HCT116 (cell line): Measurements from ENCODE around the gene TRIOBP. TPM values are rescaled to one million over a fixed set of nuclear protein-coding genes. Genes with fewer than 3 reads are reported as not detected.
A peak's percentile ranks its signal among the peaks of the same experiment; 100 is the strongest.

ENCODE experiments used
- ATAC-seq: fragments of 200-7000 bp; cut with Tn5 transposase; 2 replicates; pipeline ENCODE4 v1.9.1; 2020; ENCODE audit warnings: mild to moderate bottlenecking, moderate library complexity
- BruUV-seq: library from RNA; stranded (reverse); fragments of 400-500 nt; replicated peaks from 2 replicates; lab custom pipeline; 2021; lab: Mats Ljungman, UMichigan
- CTCF ChIA-PET: fragments of 300-600 bp; sonication (Branson Sonifier 250); formaldehyde crosslinking; loops from one replicate; lab custom pipeline; 2021; ENCODE audit warnings: antibody characterized with exemption; lab: Charles Lee
- POLR2A ChIA-PET: fragments of 300-600, 350-600 bp; sonication (Branson Sonifier 250); formaldehyde crosslinking; loops from one replicate; lab custom pipeline; 2021; ENCODE audit warnings: antibody characterized with exemption; lab: Charles Lee
- RAD21 ChIA-PET, 2 experiments: fragments of 300-600 bp; sonication (Branson Sonifier 250); formaldehyde crosslinking; loops; one replicate each; lab custom pipeline; 2023; ENCODE audit warnings: low total read pairs in 2 of 2; ENCODE audit not compliant: uncharacterized antibody in 2 of 2, unreplicated experiment in 2 of 2, low non-redundant PET in 1 of 2; lab: Charles Lee
- DNase-seq: peaks from one replicate; pipeline ENCODE4 v3.0.0-alpha.2; 2010; ENCODE audit warnings: low read depth, low spot score
- H2AFZ ChIP-seq: fragments of 200-600 bp; shearing (Covaris generic), sonication (generic); 2 replicates; pipeline ENCODE4 v1.6.1; 2017; ENCODE audit warnings: low read depth, mixed run types, mixed read lengths, antibody characterized with exemption, low read length; ENCODE audit not compliant: poor library complexity, severe bottlenecking
- H3K27ac ChIP-seq: 2 replicates; pipeline ENCODE4 v1.5.1; 2012; ENCODE audit warnings: low read depth, low read length
- H3K27me3 ChIP-seq: fragments of 200-600 bp; sonication (generic); 2 replicates; pipeline ENCODE4 v1.6.1; 2016; ENCODE audit warnings: mixed run types, low read length, mixed read lengths; ENCODE audit not compliant: insufficient read depth
- H3K36me3 ChIP-seq, 2 experiments: fragments of 200-500 bp in 1 of 2; fragments of 200-600 bp in 1 of 2; sonication (Bioruptor generic) in 1 of 2; sonication (generic) in 1 of 2; 2 replicates each; pipeline versions ENCODE4 v1.5.1 to v1.6.1; 2014 to 2016; ENCODE audit warnings: low read length in 2 of 2, inconsistent platforms in 1 of 2, mixed read lengths in 1 of 2, mixed run types in 1 of 2; ENCODE audit not compliant: insufficient read depth in 2 of 2, control insufficient read depth in 1 of 2
- H3K4me1 ChIP-seq, 2 experiments: fragments of 200-600 bp in 1 of 2; sonication (generic) in 1 of 2; 2 replicates each; pipeline versions ENCODE4 v1.5.1 to v1.6.1; 2012 to 2017; ENCODE audit warnings: low read length in 2 of 2, inconsistent platforms in 1 of 2, mild to moderate bottlenecking in 1 of 2, mixed read lengths in 1 of 2, mixed run types in 1 of 2, moderate library complexity in 1 of 2; ENCODE audit not compliant: insufficient read depth in 2 of 2, control insufficient read depth in 1 of 2
- H3K4me2 ChIP-seq: fragments of 200-600 bp; sonication (generic); 2 replicates; pipeline ENCODE4 v1.6.1; 2017; ENCODE audit warnings: mixed run types, low read length, mixed read lengths
- H3K4me3 ChIP-seq, 2 experiments: fragments of 200-600 bp in 1 of 2; sonication (generic) in 1 of 2; replicated peaks in 1 of 2; 2 replicates each; pipeline ENCODE4 v1.5.1; 2011 to 2016; ENCODE audit warnings: low read length in 2 of 2, control low read depth in 1 of 2, low read depth in 1 of 2, mild to moderate bottlenecking in 1 of 2, mixed read lengths in 1 of 2, mixed run types in 1 of 2
- H3K79me2 ChIP-seq: fragments of 200-600 bp; sonication (generic); 2 replicates; pipeline ENCODE4 v1.6.1; 2017; ENCODE audit warnings: mild to moderate bottlenecking, mixed run types, low read length, moderate library complexity, mixed read lengths; ENCODE audit not compliant: insufficient read depth
- H3K9ac ChIP-seq: fragments of 200-600 bp; sonication (generic); 2 replicates; pipeline ENCODE4 v1.6.1; 2016; ENCODE audit warnings: low read length, mixed read lengths
- H3K9me2 ChIP-seq: fragments of 200-600 bp; sonication (generic), shearing (Covaris generic); 2 replicates; pipeline ENCODE4 v1.6.1; 2017; ENCODE audit warnings: mixed run types, mild to moderate bottlenecking, moderate library complexity; ENCODE audit not compliant: insufficient read depth
- H3K9me3 ChIP-seq, 2 experiments: fragments of 200-500 bp in 1 of 2; fragments of 200-600 bp in 1 of 2; sonication (Bioruptor generic) in 1 of 2; sonication (generic) in 1 of 2; 2 replicates each; pipeline ENCODE4 v1.6.1; 2014 to 2017; ENCODE audit warnings: low read length in 2 of 2, mixed read lengths in 2 of 2, inconsistent platforms in 1 of 2, low read depth in 1 of 2, mild to moderate bottlenecking in 1 of 2, mixed run types in 1 of 2, moderate library complexity in 1 of 2; ENCODE audit not compliant: control insufficient read depth in 1 of 2, insufficient read depth in 1 of 2
- H4K20me1 ChIP-seq: fragments of 200-600 bp; sonication (generic), shearing (Covaris generic); 2 replicates; pipeline ENCODE4 v1.6.1; 2017; ENCODE audit warnings: mixed run types, mild to moderate bottlenecking, moderate library complexity; ENCODE audit not compliant: insufficient read depth
- CBX3 ChIP-seq: IDR thresholded peaks from 2 replicates; pipeline ENCODE4 v1.6.1; 2012; ENCODE audit warnings: low read depth
- EGR1 ChIP-seq: IDR thresholded peaks from 2 replicates; pipeline ENCODE4 v1.6.1; 2012; ENCODE audit warnings: low read depth
- ELF1 ChIP-seq: IDR thresholded peaks from 2 replicates; pipeline ENCODE4 v1.6.1; 2012; ENCODE audit warnings: low read depth, borderline replicate concordance
- EZH2phosphoT487 ChIP-seq: fragments of 200-600 bp; IDR thresholded peaks from 2 replicates; pipeline ENCODE4 v1.6.1; 2018; ENCODE audit warnings: antibody characterized with exemption, borderline replicate concordance
- RAD21 ChIP-seq: IDR thresholded peaks from 2 replicates; pipeline ENCODE4 v1.6.1; 2012; ENCODE audit warnings: low read depth, mild to moderate bottlenecking
- ZFX ChIP-seq: fragments of 450-650 bp; IDR thresholded peaks from 2 replicates; pipeline ENCODE4 v1.6.1; 2017
- intact Hi-C: fragments of 100-400 bp; cut with micrococcal nuclease; formaldehyde crosslinking; loops from 2 replicates; pipeline ENCODE4 v1.10.0; 2022
- total RNA-seq: library from RNA; stranded (reverse); gene quantifications from one replicate; pipeline ENCODE4 v1.2.1, GENCODE V29; 2021; ENCODE audit not compliant: unreplicated experiment
- TF ChIP-seq, protein P1 (sequence below), 3 experiments: fragments of 200-600 bp in 1 of 3; sonication (generic) in 1 of 3; IDR thresholded peaks in 2 of 3; conservative IDR thresholded peaks in 1 of 3; 2 replicates each; pipeline ENCODE4 v1.5.1; 2012 to 2017; ENCODE audit warnings: low read depth in 2 of 3, low read length in 2 of 3, antibody characterized with exemption in 1 of 3, borderline replicate concordance in 1 of 3, control low read depth in 1 of 3, mild to moderate bottlenecking in 1 of 3, mixed read lengths in 1 of 3, mixed run types in 1 of 3, moderate library complexity in 1 of 3; ENCODE audit not compliant: insufficient read depth in 1 of 3
- TF ChIP-seq, protein P2 (sequence below): IDR thresholded peaks from 2 replicates; pipeline ENCODE4 v1.6.1; 2011; ENCODE audit warnings: mild to moderate bottlenecking, low read length, moderate library complexity; ENCODE audit not compliant: insufficient replicate concordance; ENCODE audit errors: extremely low read depth

The TRIOBP gene
- total RNA-seq, 1 experiment from 2014 or later: 244 TPM

DNA sequence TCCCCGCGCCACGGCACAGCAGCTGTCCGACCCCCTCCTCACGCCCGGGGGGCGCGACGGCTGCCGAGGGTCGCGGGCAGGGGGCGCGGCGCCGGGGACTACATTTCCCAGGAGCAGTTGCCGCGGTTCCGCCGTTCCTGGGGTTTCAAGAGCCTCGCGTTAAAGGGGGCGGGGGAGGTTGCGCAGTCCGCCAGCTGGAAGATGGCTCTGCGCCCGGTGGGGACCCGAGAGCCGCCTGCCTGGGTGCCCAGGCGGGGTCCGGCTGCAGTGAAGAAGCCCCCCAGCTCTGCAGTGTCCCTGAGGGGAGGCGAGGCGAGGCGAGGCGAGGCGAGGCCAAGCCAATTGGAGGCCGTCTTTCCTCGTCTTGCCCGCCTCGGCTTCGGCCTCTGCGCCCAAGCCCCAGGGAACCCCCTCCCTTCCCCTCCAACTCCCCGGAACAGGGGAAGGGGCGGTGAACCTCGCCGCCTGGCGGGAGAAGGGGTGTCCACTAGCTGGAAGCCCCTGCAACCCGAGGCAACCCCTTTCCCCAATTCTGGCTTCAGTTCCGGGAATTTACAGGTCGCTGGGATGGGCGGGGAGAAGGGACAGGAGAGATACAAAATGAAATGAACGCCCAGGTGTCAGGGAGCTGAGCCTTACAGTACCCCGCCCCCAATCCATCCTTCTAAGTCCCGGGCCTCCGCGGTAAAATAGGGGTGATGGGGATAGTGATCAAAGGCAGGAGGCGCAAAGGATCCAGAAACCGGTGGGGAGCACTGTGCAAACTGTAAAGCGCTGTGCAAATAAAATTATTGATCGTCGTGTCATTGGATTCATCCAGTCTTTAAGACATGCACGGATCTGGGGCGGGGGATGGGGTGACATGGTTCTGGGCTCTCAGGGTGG, 105.7 kb downstream of the TRIOBP start:
- peak; percentile 31; the same call in 1 of the 2 replicates for ATAC-seq
- no peaks in the 10 kb centered on the region for H3K9me2 ChIP-seq
- no peaks in the 10 kb centered on the region for H3K27me3 ChIP-seq
- peaks cover 24% of the 10 kb centered on the region for H3K79me2 ChIP-seq
- H3K9ac ChIP-seq: peak overlapping the region; percentile 66
- RAD21 ChIA-PET: no interaction called here
- H3K36me3 ChIP-seq: no peaks in the 10 kb centered on the region
- H3K4me1 ChIP-seq: peaks cover 16 to 52% of the 10 kb centered on the region in 2 experiments; a peak in 3 of 4 replicates
- BruUV-seq: no TSS peak
- no peak for TF ChIP-seq EGR1
- no peak for TF ChIP-seq EZH2phosphoT487
- TF ChIP-seq, protein P1, sequence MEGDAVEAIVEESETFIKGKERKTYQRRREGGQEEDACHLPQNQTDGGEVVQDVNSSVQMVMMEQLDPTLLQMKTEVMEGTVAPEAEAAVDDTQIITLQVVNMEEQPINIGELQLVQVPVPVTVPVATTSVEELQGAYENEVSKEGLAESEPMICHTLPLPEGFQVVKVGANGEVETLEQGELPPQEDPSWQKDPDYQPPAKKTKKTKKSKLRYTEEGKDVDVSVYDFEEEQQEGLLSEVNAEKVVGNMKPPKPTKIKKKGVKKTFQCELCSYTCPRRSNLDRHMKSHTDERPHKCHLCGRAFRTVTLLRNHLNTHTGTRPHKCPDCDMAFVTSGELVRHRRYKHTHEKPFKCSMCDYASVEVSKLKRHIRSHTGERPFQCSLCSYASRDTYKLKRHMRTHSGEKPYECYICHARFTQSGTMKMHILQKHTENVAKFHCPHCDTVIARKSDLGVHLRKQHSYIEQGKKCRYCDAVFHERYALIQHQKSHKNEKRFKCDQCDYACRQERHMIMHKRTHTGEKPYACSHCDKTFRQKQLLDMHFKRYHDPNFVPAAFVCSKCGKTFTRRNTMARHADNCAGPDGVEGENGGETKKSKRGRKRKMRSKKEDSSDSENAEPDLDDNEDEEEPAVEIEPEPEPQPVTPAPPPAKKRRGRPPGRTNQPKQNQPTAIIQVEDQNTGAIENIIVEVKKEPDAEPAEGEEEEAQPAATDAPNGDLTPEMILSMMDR (IDR thresholded peaks at IDR 0.05 in 2 of 3, conservative IDR thresholded peaks at IDR 0.05 in 1 of 3; ENCODE audit: borderline replicate concordance in 1 of 3, insufficient read depth in 1 of 3, low read depth in 2 of 3, low read length in 2 of 3): no peak
- TF ChIP-seq ZFX: peak; percentile 7; the same call in 1 of the 2 replicates
- no peak for TF ChIP-seq CBX3
- TF ChIP-seq RAD21: no peak
- TF ChIP-seq ELF1: no peak
- TF ChIP-seq, protein P2, sequence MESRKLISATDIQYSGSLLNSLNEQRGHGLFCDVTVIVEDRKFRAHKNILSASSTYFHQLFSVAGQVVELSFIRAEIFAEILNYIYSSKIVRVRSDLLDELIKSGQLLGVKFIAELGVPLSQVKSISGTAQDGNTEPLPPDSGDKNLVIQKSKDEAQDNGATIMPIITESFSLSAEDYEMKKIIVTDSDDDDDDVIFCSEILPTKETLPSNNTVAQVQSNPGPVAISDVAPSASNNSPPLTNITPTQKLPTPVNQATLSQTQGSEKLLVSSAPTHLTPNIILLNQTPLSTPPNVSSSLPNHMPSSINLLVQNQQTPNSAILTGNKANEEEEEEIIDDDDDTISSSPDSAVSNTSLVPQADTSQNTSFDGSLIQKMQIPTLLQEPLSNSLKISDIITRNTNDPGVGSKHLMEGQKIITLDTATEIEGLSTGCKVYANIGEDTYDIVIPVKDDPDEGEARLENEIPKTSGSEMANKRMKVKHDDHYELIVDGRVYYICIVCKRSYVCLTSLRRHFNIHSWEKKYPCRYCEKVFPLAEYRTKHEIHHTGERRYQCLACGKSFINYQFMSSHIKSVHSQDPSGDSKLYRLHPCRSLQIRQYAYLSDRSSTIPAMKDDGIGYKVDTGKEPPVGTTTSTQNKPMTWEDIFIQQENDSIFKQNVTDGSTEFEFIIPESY: peak; percentile 79
- TF ChIP-seq, all 23 proteins: peak for 2
- DNase-seq: no peak
- CTCF ChIA-PET: no interaction called here
- Histone ChIP-seq H4K20me1 (no peaks in the 10 kb centered on the region), H3K27ac (peak overlapping the region; percentile 63), H3K9me3 (no peaks in the 10 kb centered on the region), H3K4me2 (peak overlapping the region; percentile 89), H2AFZ (peak overlapping the region; percentile 74), H3K4me3 (peak overlapping the region; percentile 48 to 61)
- intact Hi-C loops: no loop called here
- POLR2A ChIA-PET: interaction anchor here (1.0 kb wide), 1 partner anchor 20 kb away, joined by 3 read pairs; no protein-coding TSS in a partner anchor
